Endothelial cell of umbilical vein (primary cell): ENCODE data around the gene CXCL17. TPM values are rescaled to one million over a fixed set of nuclear protein-coding genes. Genes with fewer than 3 reads are reported as not detected.

Experiments
- BruUV-seq: library from RNA; stranded (reverse); fragments of 400-500 nt; replicated peaks from 2 replicates; lab custom pipeline; 2021; lab: Mats Ljungman, UMichigan
- CTCF ChIA-PET: fragments of 300-600, 350-600 bp; sonication (Branson Sonifier 250); formaldehyde crosslinking; loops from one replicate; lab custom pipeline; 2021; ENCODE audit warnings: antibody characterized with exemption, inconsistent platforms; lab: Charles Lee
- POLR2A ChIA-PET: fragments of 300-600, 350-600 bp; sonication (Branson Sonifier 250); formaldehyde crosslinking; loops from one replicate; lab custom pipeline; 2021; ENCODE audit warnings: antibody characterized with exemption, inconsistent platforms; lab: Charles Lee
- DNase-seq: peaks from one replicate; pipeline ENCODE4 v3.0.0-alpha.2; 2011; ENCODE audit warnings: low read depth, low spot score
- FAIRE-seq: peaks from 2 replicates; lab custom pipeline; 2011; peaks lifted over from hg19 to GRCh38; lab: Jason Lieb, UNC
- H2AFZ ChIP-seq: 2 replicates; pipeline ENCODE4 v1.6.0; 2012; ENCODE audit warnings: low read depth, low read length, control low read depth, inconsistent platforms
- H3K27ac ChIP-seq: 2 replicates; pipeline ENCODE4 v1.5.1; 2011; ENCODE audit warnings: low read depth, mild to moderate bottlenecking, control low read depth, low read length, moderate library complexity; ENCODE audit not compliant: insufficient read depth
- H3K27me3 ChIP-seq, 2 experiments: 2 replicates each; pipeline versions ENCODE4 v1.6.0 to v1.6.1; 2011; ENCODE audit warnings: low read length in 2 of 2, mixed read lengths in 1 of 2; ENCODE audit not compliant: control insufficient read depth in 2 of 2, insufficient read depth in 2 of 2
- H3K36me3 ChIP-seq, 2 experiments: 2 replicates in 1 of 2; 3 replicates in 1 of 2; pipeline ENCODE4 v1.5.1; 2011; ENCODE audit warnings: low read length in 2 of 2, mild to moderate bottlenecking in 1 of 2, moderate library complexity in 1 of 2; ENCODE audit not compliant: control insufficient read depth in 2 of 2, insufficient read depth in 2 of 2; ENCODE audit errors: extremely low read depth in 1 of 2
- H3K4me1 ChIP-seq: 3 replicates; pipeline ENCODE4 v1.5.1; 2011; ENCODE audit warnings: mild to moderate bottlenecking, low read length; ENCODE audit not compliant: control insufficient read depth, insufficient read depth; ENCODE audit errors: extremely low read depth
- H3K4me2 ChIP-seq: 2 replicates; pipeline ENCODE4 v1.6.1; 2011; ENCODE audit warnings: low read length, control low read depth, mixed read lengths; ENCODE audit not compliant: insufficient read depth
- H3K4me3 ChIP-seq, 3 experiments: fragments of 200-600 bp in 1 of 3; sonication (generic), shearing (Covaris generic) in 1 of 3; replicated peaks in 1 of 3; 2 replicates each; pipeline ENCODE4 v1.5.1; 2011 to 2016; ENCODE audit warnings: control low read depth in 3 of 3, low read length in 3 of 3, mild to moderate bottlenecking in 2 of 3, inconsistent platforms in 1 of 3, low read depth in 1 of 3, moderate library complexity in 1 of 3; ENCODE audit not compliant: insufficient read depth in 1 of 3
- H3K79me2 ChIP-seq: 2 replicates; pipeline ENCODE4 v1.6.0; 2012; ENCODE audit warnings: low read length, inconsistent platforms; ENCODE audit not compliant: control insufficient read depth, insufficient read depth
- H3K9ac ChIP-seq: replicated peaks from 2 replicates; pipeline ENCODE3; 2011; ENCODE audit warnings: low read length, control low read depth; ENCODE audit not compliant: insufficient read depth; ENCODE audit errors: extremely low read depth
- H3K9me1 ChIP-seq: replicated peaks from 3 replicates; pipeline ENCODE4 v1.6.0; 2011; ENCODE audit warnings: mild to moderate bottlenecking, low read length; ENCODE audit not compliant: control insufficient read depth, insufficient read depth; ENCODE audit errors: extremely low read depth
- H3K9me3 ChIP-seq: replicated peaks from 2 replicates; pipeline ENCODE4 v1.5.1; 2012; ENCODE audit warnings: low read length, inconsistent platforms; ENCODE audit not compliant: control insufficient read depth, insufficient read depth
- H4K20me1 ChIP-seq: replicated peaks from 2 replicates; pipeline ENCODE3; 2011; ENCODE audit warnings: mild to moderate bottlenecking, low read length; ENCODE audit not compliant: control insufficient read depth, insufficient read depth; ENCODE audit errors: extremely low read depth
- CTCF ChIP-seq, 2 donors: IDR thresholded peaks; 1 replicate in 1 of 2; 2 replicates in 1 of 2; pipeline ENCODE4 v1.5.1; 2011; ENCODE audit warnings: low read length in 2 of 2, mild to moderate bottlenecking in 2 of 2, moderate library complexity in 2 of 2, control low read depth in 1 of 2, inconsistent platforms in 1 of 2, low read depth in 1 of 2; ENCODE audit not compliant: insufficient read depth in 1 of 2; ENCODE audit errors: extremely low read depth in 1 of 2
- EZH2 ChIP-seq: IDR thresholded peaks from 2 replicates; pipeline ENCODE4 v1.6.1; 2012; ENCODE audit warnings: borderline replicate concordance, low read depth, mild to moderate bottlenecking, moderate library complexity, low read length, inconsistent platforms; ENCODE audit not compliant: severe bottlenecking
- FOS ChIP-seq: IDR thresholded peaks from 2 replicates; pipeline ENCODE4 v1.6.1; 2011; ENCODE audit warnings: mild to moderate bottlenecking, low read length, moderate library complexity, borderline replicate concordance; ENCODE audit not compliant: insufficient read depth
- GATA2 ChIP-seq: IDR thresholded peaks from 2 replicates; pipeline ENCODE4 v1.7.0; 2011; ENCODE audit warnings: low read depth, mild to moderate bottlenecking, moderate library complexity, mixed read lengths, low read length; ENCODE audit not compliant: insufficient read length, insufficient read depth
- JUN ChIP-seq: IDR thresholded peaks from 2 replicates; pipeline ENCODE4 v1.6.1; 2011; ENCODE audit warnings: borderline replicate concordance, low read depth; ENCODE audit not compliant: insufficient read length, insufficient read depth
- MYC ChIP-seq: IDR thresholded peaks from one replicate; pipeline ENCODE4 v1.6.1; 2011; ENCODE audit warnings: mild to moderate bottlenecking, low read depth, low read length
- POLR2A ChIP-seq: IDR thresholded peaks from 2 replicates; pipeline ENCODE4 v1.6.1; 2012; ENCODE audit warnings: low read depth, mild to moderate bottlenecking, control low read depth, low read length
- POLR2AphosphoS5 ChIP-seq: IDR thresholded peaks from 2 replicates; pipeline ENCODE4 v1.6.1; 2012; ENCODE audit warnings: low read depth, mild to moderate bottlenecking, control low read depth, low read length, moderate library complexity; ENCODE audit not compliant: insufficient read depth
- dilution Hi-C: fragments of 300-500 bp; cut with MboI; formaldehyde crosslinking; loops from one replicate; pipeline ENCODE4 v1.15.0; 2019; ENCODE audit warnings: low sequenced_read_pairs; ENCODE audit not compliant: extremely low pct_ligation_motif_present
- intact Hi-C: fragments of 100-400 bp; cut with micrococcal nuclease; formaldehyde crosslinking; loops from one replicate; pipeline ENCODE4 v1.10.0; 2022
- polyA plus RNA-seq, 4 experiments: library from polyadenylated mRNA; depleted of rRNA in 3 of 4; stranded (reverse) in 3 of 4; unstranded in 1 of 4; fragments of >200 nt; gene quantifications; 2 replicates each; pipeline versions ENCODE4 v1.2.1 to v1.2.3, GENCODE V29; 2011 to 2012; ENCODE audit warnings: missing spikeins in 1 of 4
- total RNA-seq: library from RNA; stranded (reverse); gene quantifications from 2 replicates; pipeline ENCODE4 v1.2.3, GENCODE V29; 2021
- TF ChIP-seq, protein P1 (sequence below): IDR thresholded peaks from 2 replicates; pipeline ENCODE4 v1.6.1; 2011; ENCODE audit not compliant: insufficient read depth, insufficient read length

CXCL17 gene
- total and polyA plus RNA-seq, 2 donors (not counting 3 experiments of a cell fraction or from before 2014, with no cell fraction given), result not detected

GRCh38 chr19:42445948-42446347, 3.2 kb upstream of the CXCL17 start:
- Histone ChIP-seq H3K27ac (no peak overlapping the region), H3K4me3 (no peak overlapping the region), H3K79me2 (no peaks in the 10 kb centered on the region), H3K27me3 (peaks cover 8 to 12% of the 10 kb centered on the region in 2 experiments), H3K9me1 (no peaks in the 10 kb centered on the region), H3K4me1 (peaks cover 7% of the 10 kb centered on the region), H4K20me1 (no peaks in the 10 kb centered on the region), H2AFZ (no peak overlapping the region), H3K36me3 (no peaks in the 10 kb centered on the region), H3K9me3 (no peaks in the 10 kb centered on the region), H3K4me2 (no peak overlapping the region), H3K9ac (no peak overlapping the region)
- no TSS peak for BruUV-seq
- intact Hi-C loops, result no loop called here
- no peak for DNase-seq
- dilution Hi-C loops, result no loop called here
- no peak for FAIRE-seq
- ChIA-PET CTCF (interaction anchor here (0.9 to 1.6 kb wide), 2 partner anchors 12 to 84 kb away, joined by 3 to 7 read pairs; no protein-coding TSS in a partner anchor), POLR2A (no interaction called here)
- TF ChIP-seq, protein P1, sequence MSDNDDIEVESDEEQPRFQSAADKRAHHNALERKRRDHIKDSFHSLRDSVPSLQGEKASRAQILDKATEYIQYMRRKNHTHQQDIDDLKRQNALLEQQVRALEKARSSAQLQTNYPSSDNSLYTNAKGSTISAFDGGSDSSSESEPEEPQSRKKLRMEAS, result no peak
- TF ChIP-seq FOS (no peak), POLR2A (no peak), EZH2 (no peak), CTCF (IDR thresholded peaks at IDR 0.05; ENCODE audit: extremely low read depth in 1 of 2, insufficient read depth in 1 of 2, low read depth in 1 of 2, low read length in 2 of 2) (no peak), GATA2 (no peak), JUN (no peak), MYC (no peak), POLR2AphosphoS5 (no peak)
